ENCODE results near the gene PARP12. TPM values are rescaled to one million over a fixed set of nuclear protein-coding genes. Genes with fewer than 3 reads are reported as not detected.
"Not testable (repeated sequence)": the region's sequence is repeated elsewhere in the genome, so short reads cannot be mapped to it uniquely, and the experiment has no call there.

PARP12 gene, protein sequence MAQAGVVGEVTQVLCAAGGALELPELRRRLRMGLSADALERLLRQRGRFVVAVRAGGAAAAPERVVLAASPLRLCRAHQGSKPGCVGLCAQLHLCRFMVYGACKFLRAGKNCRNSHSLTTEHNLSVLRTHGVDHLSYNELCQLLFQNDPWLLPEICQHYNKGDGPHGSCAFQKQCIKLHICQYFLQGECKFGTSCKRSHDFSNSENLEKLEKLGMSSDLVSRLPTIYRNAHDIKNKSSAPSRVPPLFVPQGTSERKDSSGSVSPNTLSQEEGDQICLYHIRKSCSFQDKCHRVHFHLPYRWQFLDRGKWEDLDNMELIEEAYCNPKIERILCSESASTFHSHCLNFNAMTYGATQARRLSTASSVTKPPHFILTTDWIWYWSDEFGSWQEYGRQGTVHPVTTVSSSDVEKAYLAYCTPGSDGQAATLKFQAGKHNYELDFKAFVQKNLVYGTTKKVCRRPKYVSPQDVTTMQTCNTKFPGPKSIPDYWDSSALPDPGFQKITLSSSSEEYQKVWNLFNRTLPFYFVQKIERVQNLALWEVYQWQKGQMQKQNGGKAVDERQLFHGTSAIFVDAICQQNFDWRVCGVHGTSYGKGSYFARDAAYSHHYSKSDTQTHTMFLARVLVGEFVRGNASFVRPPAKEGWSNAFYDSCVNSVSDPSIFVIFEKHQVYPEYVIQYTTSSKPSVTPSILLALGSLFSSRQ
- 2.2 TPM for polyA plus RNA-seq (2013, experiment 1 of 2)
- polyA plus RNA-seq (2013, experiment 2 of 2), result 1.7 TPM

DNA sequence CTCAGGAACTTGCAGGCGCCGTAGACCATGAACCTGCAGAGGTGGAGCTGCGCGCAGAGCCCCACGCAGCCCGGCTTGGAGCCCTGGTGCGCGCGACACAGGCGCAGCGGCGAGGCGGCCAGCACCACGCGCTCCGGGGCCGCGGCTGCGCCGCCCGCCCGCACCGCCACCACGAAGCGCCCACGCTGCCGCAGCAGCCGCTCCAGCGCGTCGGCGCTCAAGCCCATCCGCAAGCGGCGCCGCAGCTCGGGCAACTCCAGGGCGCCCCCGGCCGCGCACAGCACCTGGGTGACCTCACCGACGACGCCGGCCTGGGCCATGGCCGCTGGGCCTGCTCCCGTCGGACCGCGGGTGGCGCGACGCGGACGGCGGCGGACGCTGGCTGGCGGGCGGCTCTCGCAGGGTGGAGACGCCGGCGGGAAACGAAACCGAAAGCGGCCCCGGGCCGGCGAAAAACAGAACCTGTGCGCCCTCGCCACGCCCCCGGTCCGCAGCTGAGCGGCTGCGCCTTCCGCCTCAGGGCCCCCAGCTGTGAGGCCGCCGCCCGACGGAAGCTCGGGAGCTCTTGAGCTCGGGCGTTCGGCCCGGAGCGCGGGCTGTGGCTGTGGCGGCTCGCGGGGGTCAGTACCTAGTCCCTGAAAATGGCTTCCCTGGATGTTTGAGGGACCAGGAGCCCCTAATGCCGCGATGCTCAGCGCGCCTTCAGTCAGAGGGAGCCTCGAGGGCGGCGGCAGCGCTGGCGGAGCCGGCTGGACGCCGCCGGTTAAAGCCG, at the start of gene PARP12:
Gene PARP12, minus strand, starts transcription at position 424 of the 772 bp plus-strand sequence. Its CDS starts 104 bp downstream, at position 320.
- H4K5ac ChIP-seq (ENCODE audit: low read length), result no peak within 1 kb of the TSS
- peak within 1 kb of the TSS; percentile 70 for H3K4me2 ChIP-seq (ENCODE audit: low read length)
- no peak within 1 kb of the TSS for H3K23ac ChIP-seq (ENCODE audit: low read length)
- H3K27ac ChIP-seq (ENCODE audit: low read depth, low read length), result no peak within 1 kb of the TSS
- H3K9ac ChIP-seq (ENCODE audit: low read length), result peak within 1 kb of the TSS; percentile 62
- H2BK120ac ChIP-seq (ENCODE audit: low read depth, low read length), result no peak within 1 kb of the TSS
- H3K4me3 ChIP-seq (ENCODE audit: low read length), result peak within 1 kb of the TSS; percentile 32
- peak within 1 kb of the TSS; percentile 43 for H3K18ac ChIP-seq (ENCODE audit: low read length)
- H4K8ac ChIP-seq (ENCODE audit: low read depth, low read length), result no peak within 1 kb of the TSS
- H3K4me1 ChIP-seq (ENCODE audit: control insufficient read depth, low read depth, low read length), result no peaks in the 10 kb centered on the region
- H2AK5ac ChIP-seq (ENCODE audit: low read length), result no peak within 1 kb of the TSS
- peak; percentile 74 for DNase-seq
- H3K79me2 ChIP-seq (ENCODE audit: control insufficient read depth, insufficient read depth, low read length), result no peaks in the 10 kb centered on the region
- peak within 1 kb of the TSS; percentile 88 for H3K56ac ChIP-seq (ENCODE audit: low read length)
- no peaks in the 10 kb centered on the region for H3K36me3 ChIP-seq (ENCODE audit: control insufficient read depth, insufficient read depth, low read length)
- H2BK15ac ChIP-seq (replicated peaks; ENCODE audit: low read depth), result no peak within 1 kb of the TSS
- H2BK5ac ChIP-seq (ENCODE audit: low read length), result no peak within 1 kb of the TSS
- WGBS (ENCODE audit: extremely low coverage, insufficient coverage, low lambda C conversion rate), result no CpG with 5 or more reads among the region's 106 CpGs
- H3K79me1 ChIP-seq (ENCODE audit: low read length), result no peaks in the 10 kb centered on the region
- peaks cover 4% of the 10 kb centered on the region for H3K27me3 ChIP-seq (ENCODE audit: insufficient read depth, low read length, poor library complexity)
- no peak within 1 kb of the TSS for H3K4ac ChIP-seq (ENCODE audit: low read depth, low read length)

DNA sequence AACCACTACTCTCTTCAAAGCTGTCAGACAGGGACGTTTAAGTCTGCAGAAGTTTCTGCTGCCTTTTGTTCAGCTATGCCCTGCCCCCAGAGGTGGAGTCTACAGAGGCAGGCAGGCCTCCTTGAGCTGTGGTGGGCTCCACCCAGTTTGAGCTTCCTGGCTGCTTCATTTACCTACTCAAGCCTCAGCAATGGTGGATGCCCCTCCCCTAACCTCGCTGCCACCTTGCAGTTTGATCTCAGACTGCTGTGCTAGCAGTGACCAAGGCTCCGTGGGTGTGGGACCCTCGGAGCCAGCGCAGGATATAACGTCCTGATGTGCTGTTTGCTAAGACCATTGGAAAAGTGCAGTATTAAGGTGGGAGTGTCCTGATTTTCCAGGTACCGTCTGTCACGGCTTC, 46.0 kb upstream of the PARP12 start:
- not testable (repeated sequence) for H3K4me2 ChIP-seq (ENCODE audit: low read length); H3K4me3 ChIP-seq (ENCODE audit: low read length); H3K4me1 ChIP-seq (ENCODE audit: control insufficient read depth, low read depth, low read length); H2BK15ac ChIP-seq (replicated peaks; ENCODE audit: low read depth); H3K79me2 ChIP-seq (ENCODE audit: control insufficient read depth, insufficient read depth, low read length); H3K27me3 ChIP-seq (ENCODE audit: insufficient read depth, low read length, poor library complexity); H2AK5ac ChIP-seq (ENCODE audit: low read length); H2BK120ac ChIP-seq (ENCODE audit: low read depth, low read length); H3K18ac ChIP-seq (ENCODE audit: low read length); DNase-seq; H2BK5ac ChIP-seq (ENCODE audit: low read length); H3K9ac ChIP-seq (ENCODE audit: low read length); H3K4ac ChIP-seq (ENCODE audit: low read depth, low read length); H3K79me1 ChIP-seq (ENCODE audit: low read length); H4K5ac ChIP-seq (ENCODE audit: low read length); H3K23ac ChIP-seq (ENCODE audit: low read length); H4K8ac ChIP-seq (ENCODE audit: low read depth, low read length); H3K56ac ChIP-seq (ENCODE audit: low read length); H3K27ac ChIP-seq (ENCODE audit: low read depth, low read length); H3K36me3 ChIP-seq (ENCODE audit: control insufficient read depth, insufficient read depth, low read length)
- WGBS (ENCODE audit: extremely low coverage, insufficient coverage, low lambda C conversion rate), result no CpG with 5 or more reads among the region's 8 CpGs

- Histone ChIP-seq H2AK5ac (ENCODE audit: low read length) (no peak overlapping the region), H2BK15ac (replicated peaks; ENCODE audit: low read depth) (no peak overlapping the region), H3K18ac (ENCODE audit: low read length) (no peak overlapping the region), H2BK120ac (ENCODE audit: low read depth, low read length) (no peak overlapping the region), H3K4me2 (ENCODE audit: low read length) (no peak overlapping the region), H2BK5ac (ENCODE audit: low read length) (no peak overlapping the region), H3K36me3 (ENCODE audit: control insufficient read depth, insufficient read depth, low read length) (peaks cover 2% of the 10 kb centered on the region), H3K4ac (ENCODE audit: low read depth, low read length) (no peak overlapping the region), H4K8ac (ENCODE audit: low read depth, low read length) (no peak overlapping the region), H4K5ac (ENCODE audit: low read length) (no peak overlapping the region), H3K23ac (ENCODE audit: low read length) (no peak overlapping the region), H3K27ac (ENCODE audit: low read depth, low read length) (no peak overlapping the region), H3K27me3 (ENCODE audit: insufficient read depth, low read length, poor library complexity) (no peaks in the 10 kb centered on the region), H3K4me3 (ENCODE audit: low read length) (no peak overlapping the region), H3K9ac (ENCODE audit: low read length) (no peak overlapping the region), H3K79me2 (ENCODE audit: control insufficient read depth, insufficient read depth, low read length) (no peaks in the 10 kb centered on the region), H3K79me1 (ENCODE audit: low read length) (no peaks in the 10 kb centered on the region), H3K56ac (ENCODE audit: low read length) (no peak overlapping the region), H3K4me1 (ENCODE audit: control insufficient read depth, low read depth, low read length) (no peaks in the 10 kb centered on the region)
- no peak for DNase-seq
- no CpG with 5 or more reads among the region's 4 CpGs for WGBS (ENCODE audit: extremely low coverage, insufficient coverage, low lambda C conversion rate)
Observed at GRCh38 chr7:140096459-140096858, 33.7 kb upstream of the PARP12 start.

DNA sequence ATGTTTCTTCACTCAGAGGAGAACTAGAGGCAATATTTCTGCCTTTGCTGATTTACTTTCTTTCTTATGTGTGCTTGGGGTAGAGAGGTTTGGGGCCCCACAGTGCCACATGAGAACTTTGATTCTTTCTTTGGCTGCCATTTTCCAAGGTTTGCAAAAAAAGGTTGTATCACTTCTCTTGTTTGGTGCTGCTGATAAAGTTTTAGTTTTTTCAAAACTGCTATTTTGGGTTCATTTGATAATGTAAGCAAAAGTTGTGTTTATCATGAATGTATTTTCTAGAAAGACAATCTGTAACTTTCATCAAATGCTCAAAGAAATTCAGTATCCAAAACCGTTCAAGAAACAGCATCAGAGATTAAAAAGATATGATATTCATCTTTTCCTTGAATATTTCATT, 30.6 kb upstream of the PARP12 start:
- no peaks in the 10 kb centered on the region for H3K79me2 ChIP-seq (ENCODE audit: control insufficient read depth, insufficient read depth, low read length)
- H4K5ac ChIP-seq (ENCODE audit: low read length), result no peak overlapping the region
- H3K4me2 ChIP-seq (ENCODE audit: low read length), result no peak overlapping the region
- no peak overlapping the region for H3K9ac ChIP-seq (ENCODE audit: low read length)
- H3K27ac ChIP-seq (ENCODE audit: low read depth, low read length), result no peak overlapping the region
- no peak overlapping the region for H2BK120ac ChIP-seq (ENCODE audit: low read depth, low read length)
- H2AK5ac ChIP-seq (ENCODE audit: low read length), result no peak overlapping the region
- H3K36me3 ChIP-seq (ENCODE audit: control insufficient read depth, insufficient read depth, low read length), result peaks cover 4% of the 10 kb centered on the region
- no peaks in the 10 kb centered on the region for H3K27me3 ChIP-seq (ENCODE audit: insufficient read depth, low read length, poor library complexity)
- no peak overlapping the region for H2BK5ac ChIP-seq (ENCODE audit: low read length)
- no peak overlapping the region for H3K4me3 ChIP-seq (ENCODE audit: low read length)
- H3K79me1 ChIP-seq (ENCODE audit: low read length), result no peaks in the 10 kb centered on the region
- no peak overlapping the region for H2BK15ac ChIP-seq (replicated peaks; ENCODE audit: low read depth)
- no peak overlapping the region for H3K18ac ChIP-seq (ENCODE audit: low read length)
- no peak overlapping the region for H3K23ac ChIP-seq (ENCODE audit: low read length)
- no peak for DNase-seq
- H3K4ac ChIP-seq (ENCODE audit: low read depth, low read length), result no peak overlapping the region
- no peaks in the 10 kb centered on the region for H3K4me1 ChIP-seq (ENCODE audit: control insufficient read depth, low read depth, low read length)
- no peak overlapping the region for H3K56ac ChIP-seq (ENCODE audit: low read length)
- H4K8ac ChIP-seq (ENCODE audit: low read depth, low read length), result no peak overlapping the region
- no CpG with 5 or more reads among the region's 1 CpG for WGBS (ENCODE audit: extremely low coverage, insufficient coverage, low lambda C conversion rate)

GRCh38 chr7:140085447-140085846, 22.7 kb upstream of the PARP12 start:
- H3K23ac ChIP-seq (ENCODE audit: low read length), result no peak overlapping the region
- no peak overlapping the region for H4K5ac ChIP-seq (ENCODE audit: low read length)
- no CpG with 5 or more reads among the region's 2 CpGs for whole genome bisulfite sequencing (ENCODE audit: extremely low coverage, insufficient coverage, low lambda C conversion rate)

More at GRCh38 chr7:140085447-140085846, 22.7 kb upstream of the PARP12 start:
- no peak overlapping the region for H2BK120ac ChIP-seq (ENCODE audit: low read depth, low read length)
- no peak overlapping the region for H2BK15ac ChIP-seq (replicated peaks; ENCODE audit: low read depth)
- no peaks in the 10 kb centered on the region for H3K36me3 ChIP-seq (ENCODE audit: control insufficient read depth, insufficient read depth, low read length)
- no peak overlapping the region for H3K4ac ChIP-seq (ENCODE audit: low read depth, low read length)
- H2AK5ac ChIP-seq (ENCODE audit: low read length), result no peak overlapping the region
- H4K8ac ChIP-seq (ENCODE audit: low read depth, low read length), result no peak overlapping the region
- no peak overlapping the region for H3K9ac ChIP-seq (ENCODE audit: low read length)
- no peak overlapping the region for H3K4me2 ChIP-seq (ENCODE audit: low read length)
- H3K27me3 ChIP-seq (ENCODE audit: insufficient read depth, low read length, poor library complexity), result no peaks in the 10 kb centered on the region
- H2BK5ac ChIP-seq (ENCODE audit: low read length), result no peak overlapping the region
- H3K79me2 ChIP-seq (ENCODE audit: control insufficient read depth, insufficient read depth, low read length), result no peaks in the 10 kb centered on the region
- H3K27ac ChIP-seq (ENCODE audit: low read depth, low read length), result no peak overlapping the region
- no peak for DNase-seq
- no peaks in the 10 kb centered on the region for H3K79me1 ChIP-seq (ENCODE audit: low read length)
- no peak overlapping the region for H3K4me3 ChIP-seq (ENCODE audit: low read length)
- H3K56ac ChIP-seq (ENCODE audit: low read length), result no peak overlapping the region
- H3K4me1 ChIP-seq (ENCODE audit: control insufficient read depth, low read depth, low read length), result peaks cover 3% of the 10 kb centered on the region
- H3K18ac ChIP-seq (ENCODE audit: low read length), result no peak overlapping the region
